KMS-11 (cell line): Measurements from ENCODE around the gene SUPT20H.

Experiments
- H2AFZ ChIP-seq: fragments of 200-600 bp; sonication (generic); 2 replicates; pipeline ENCODE4 v1.6.1; 2016; ENCODE audit warnings: antibody characterized with exemption, mixed run types, low read depth
- H3K27ac ChIP-seq: fragments of 200-600 bp; sonication (generic); 2 replicates; pipeline ENCODE4 v1.6.1; 2016; ENCODE audit warnings: mild to moderate bottlenecking, mixed run types
- H3K27me3 ChIP-seq: fragments of 200-600 bp; sonication (generic); 2 replicates; pipeline ENCODE4 v1.6.1; 2017; ENCODE audit warnings: mild to moderate bottlenecking, low read depth, mixed run types, moderate library complexity; ENCODE audit not compliant: insufficient read depth
- H3K36me3 ChIP-seq: fragments of 200-600 bp; sonication (generic); 2 replicates; pipeline ENCODE4 v1.6.1; 2017; ENCODE audit warnings: mild to moderate bottlenecking, mixed run types; ENCODE audit not compliant: insufficient read depth
- H3K4me1 ChIP-seq: fragments of 200-600 bp; sonication (generic); 2 replicates; pipeline ENCODE4 v1.6.1; 2016; ENCODE audit warnings: mild to moderate bottlenecking, low read depth, mixed run types; ENCODE audit not compliant: poor library complexity, severe bottlenecking
- H3K4me2 ChIP-seq: fragments of 200-600 bp; sonication (generic); 2 replicates; pipeline ENCODE4 v1.7.0; 2016; ENCODE audit warnings: mild to moderate bottlenecking, mixed run types
- H3K4me3 ChIP-seq: fragments of 200-600 bp; sonication (generic); IDR thresholded peaks from 2 replicates; pipeline ENCODE4 v1.6.1; 2017; ENCODE audit warnings: low read depth, low read length, mixed read lengths; ENCODE audit not compliant: insufficient read depth
- H3K79me2 ChIP-seq: fragments of 200-600 bp; sonication (generic); 2 replicates; pipeline ENCODE4 v1.6.1; 2016; ENCODE audit warnings: low read depth, mixed run types; ENCODE audit not compliant: insufficient read depth
- H3K9ac ChIP-seq: fragments of 200-600 bp; sonication (generic); 2 replicates; pipeline ENCODE4 v1.6.1; 2016; ENCODE audit warnings: mild to moderate bottlenecking, mixed run types
- H4K20me1 ChIP-seq: fragments of 200-600 bp; sonication (generic); 2 replicates; pipeline ENCODE4 v1.6.1; 2016; ENCODE audit warnings: mild to moderate bottlenecking, mixed run types; ENCODE audit not compliant: insufficient read depth
- TF ChIP-seq, protein P1 (sequence below): fragments of 200-600 bp; sonication (generic); conservative IDR thresholded peaks from 2 replicates; pipeline ENCODE4 v1.6.1; 2017; ENCODE audit warnings: low read depth, mild to moderate bottlenecking, antibody characterized with exemption, low read length, moderate library complexity, mixed read lengths

The SUPT20H gene

DNA sequence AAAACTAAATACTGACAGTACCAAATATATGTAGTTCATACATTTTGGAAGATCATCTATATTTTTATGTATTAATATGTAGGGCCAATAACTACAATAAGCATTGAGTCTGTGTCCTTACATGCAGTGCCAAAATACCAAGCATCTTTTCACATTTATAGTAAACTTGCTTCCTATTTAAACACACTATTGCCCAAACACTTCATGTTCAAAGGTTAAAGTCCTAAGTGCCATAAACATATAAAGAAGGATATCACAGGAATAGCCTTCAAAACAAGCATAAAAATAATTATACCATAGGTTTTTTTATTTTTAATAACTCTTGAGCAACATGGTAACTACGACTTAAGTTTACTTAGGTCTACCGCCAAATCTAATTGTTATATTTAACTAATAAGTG lies 31.8 kb downstream of the SUPT20H start:
- Histone ChIP-seq H2AFZ (no peak overlapping the region), H3K9ac (no peak overlapping the region), H3K4me2 (no peak overlapping the region), H3K4me3 (no peak overlapping the region), H3K36me3 (no peaks in the 10 kb centered on the region), H3K27ac (no peak overlapping the region), H4K20me1 (no peaks in the 10 kb centered on the region), H3K79me2 (no peaks in the 10 kb centered on the region), H3K27me3 (no peaks in the 10 kb centered on the region), H3K4me1 (no peaks in the 10 kb centered on the region)
- TF ChIP-seq, protein P1, sequence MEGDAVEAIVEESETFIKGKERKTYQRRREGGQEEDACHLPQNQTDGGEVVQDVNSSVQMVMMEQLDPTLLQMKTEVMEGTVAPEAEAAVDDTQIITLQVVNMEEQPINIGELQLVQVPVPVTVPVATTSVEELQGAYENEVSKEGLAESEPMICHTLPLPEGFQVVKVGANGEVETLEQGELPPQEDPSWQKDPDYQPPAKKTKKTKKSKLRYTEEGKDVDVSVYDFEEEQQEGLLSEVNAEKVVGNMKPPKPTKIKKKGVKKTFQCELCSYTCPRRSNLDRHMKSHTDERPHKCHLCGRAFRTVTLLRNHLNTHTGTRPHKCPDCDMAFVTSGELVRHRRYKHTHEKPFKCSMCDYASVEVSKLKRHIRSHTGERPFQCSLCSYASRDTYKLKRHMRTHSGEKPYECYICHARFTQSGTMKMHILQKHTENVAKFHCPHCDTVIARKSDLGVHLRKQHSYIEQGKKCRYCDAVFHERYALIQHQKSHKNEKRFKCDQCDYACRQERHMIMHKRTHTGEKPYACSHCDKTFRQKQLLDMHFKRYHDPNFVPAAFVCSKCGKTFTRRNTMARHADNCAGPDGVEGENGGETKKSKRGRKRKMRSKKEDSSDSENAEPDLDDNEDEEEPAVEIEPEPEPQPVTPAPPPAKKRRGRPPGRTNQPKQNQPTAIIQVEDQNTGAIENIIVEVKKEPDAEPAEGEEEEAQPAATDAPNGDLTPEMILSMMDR, result no peak

DNA sequence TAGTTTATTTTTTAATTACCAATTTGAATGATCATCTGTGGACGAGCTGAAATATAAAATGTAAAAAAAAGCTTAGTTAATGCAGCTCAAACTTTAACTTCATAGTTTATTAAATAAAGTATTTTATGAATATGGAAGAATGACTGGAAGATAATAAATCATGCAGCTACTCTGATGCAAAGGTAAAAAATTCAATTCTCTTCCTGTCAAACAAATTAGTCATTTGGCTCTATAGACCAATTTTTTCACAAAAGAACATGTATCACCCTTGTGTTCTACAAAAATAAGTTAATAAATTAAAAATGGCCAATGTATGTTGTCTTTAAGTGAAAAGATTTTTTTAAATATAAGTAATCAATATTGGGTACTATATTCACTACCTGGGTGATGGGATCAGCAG lies 32.7 kb downstream of the SUPT20H start:
- TF ChIP-seq, protein P1, result no peak
- Histone ChIP-seq H3K27me3 (no peaks in the 10 kb centered on the region), H3K4me3 (no peak overlapping the region), H3K27ac (no peak overlapping the region), H3K4me1 (no peaks in the 10 kb centered on the region), H3K36me3 (no peaks in the 10 kb centered on the region), H2AFZ (no peak overlapping the region), H4K20me1 (no peaks in the 10 kb centered on the region), H3K79me2 (no peaks in the 10 kb centered on the region), H3K4me2 (no peak overlapping the region), H3K9ac (no peak overlapping the region)

GRCh38 chr13:37023871-37024270 lies 35.6 kb downstream of the SUPT20H start:
- H2AFZ ChIP-seq, result no peak overlapping the region

DNA sequence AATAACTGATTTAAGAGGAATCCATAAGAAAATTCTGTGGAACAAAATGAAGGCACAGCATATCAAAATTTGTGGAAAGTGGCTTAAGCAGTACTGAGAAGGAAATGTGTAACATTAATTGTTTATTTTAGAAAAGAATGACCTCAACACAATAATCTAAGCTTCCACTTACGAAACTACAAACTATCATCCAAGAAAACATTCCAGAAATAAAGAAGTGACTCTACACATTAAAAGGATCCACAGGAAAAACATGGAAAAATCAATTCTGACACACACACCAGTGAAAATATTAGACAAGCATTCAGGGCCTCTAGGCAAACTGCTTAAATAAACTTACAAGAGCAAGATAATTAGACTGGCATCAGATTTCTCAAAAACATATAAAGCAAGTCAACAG lies 44.9 kb downstream of the SUPT20H start:
- H3K27ac ChIP-seq, result no peak overlapping the region
- H3K36me3 ChIP-seq, result no peaks in the 10 kb centered on the region
- no peak overlapping the region for H3K4me2 ChIP-seq

More at GRCh38 chr13:37023871-37024270, 35.6 kb downstream of the SUPT20H start:
- no peaks in the 10 kb centered on the region for H4K20me1 ChIP-seq
- H3K27ac ChIP-seq, result no peak overlapping the region
- H3K4me1 ChIP-seq, result no peaks in the 10 kb centered on the region
- TF ChIP-seq, protein P1, result no peak
- H3K4me2 ChIP-seq, result no peak overlapping the region
- H3K4me3 ChIP-seq, result no peak overlapping the region
- no peak overlapping the region for H3K9ac ChIP-seq
- H3K79me2 ChIP-seq, result no peaks in the 10 kb centered on the region
- 0 out of 2 replicates have a peak, but pooled peaks cover 2% of the 10 kb centered on the region for H3K36me3 ChIP-seq
- H3K27me3 ChIP-seq, result no peaks in the 10 kb centered on the region

More for the DNA sequence above, 44.9 kb downstream of the SUPT20H start:
- Histone ChIP-seq H3K9ac (no peak overlapping the region), H2AFZ (no peak overlapping the region), H3K27me3 (no peaks in the 10 kb centered on the region), H4K20me1 (no peaks in the 10 kb centered on the region), H3K4me1 (no peaks in the 10 kb centered on the region), H3K79me2 (no peaks in the 10 kb centered on the region), H3K4me3 (no peak overlapping the region)
- TF ChIP-seq, protein P1, result no peak
